ENCODE data around the gene CNNM2. TPM values are rescaled to one million over a fixed set of nuclear protein-coding genes. Genes with fewer than 3 reads are reported as not detected.

CNNM2 gene
- total and polyA plus RNA-seq, 2 donors (not counting 1 experiment from before 2014, with no cell fraction given), result 6.6 to 21.6 TPM

DNA sequence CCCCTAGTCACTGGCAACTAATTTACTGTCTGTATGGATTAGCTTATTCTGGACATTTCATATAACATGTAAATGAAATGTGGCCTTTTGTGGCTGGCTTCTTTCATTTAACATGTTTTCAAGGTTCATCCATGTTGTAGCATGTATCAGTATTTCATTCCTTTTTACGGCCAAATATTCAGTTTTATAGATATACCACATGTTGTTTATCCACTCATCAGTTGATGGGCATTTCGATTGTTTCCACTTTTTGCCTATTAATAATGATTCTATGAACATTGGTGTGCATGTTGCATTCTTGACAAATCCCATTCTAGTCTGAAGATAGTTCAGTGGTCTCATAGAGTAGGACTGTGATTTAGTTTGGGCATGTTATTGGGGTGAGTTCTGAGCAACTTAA is 12.6 kb downstream of the CNNM2 start:
- Histone ChIP-seq H4K20me1 (ENCODE audit: control insufficient read depth, insufficient read depth, low read length, poor library complexity, severe bottlenecking) (no peaks in the 10 kb centered on the region), H3K4me2 (replicated peaks; ENCODE audit: low read depth, low read length, poor library complexity, severe bottlenecking) (no peak overlapping the region), H3K9ac (ENCODE audit: low read length) (no peak overlapping the region), H3K4me3 (ENCODE audit: control extremely low read depth in 1 of 5, extremely low read depth in 1 of 5, insufficient read depth in 1 of 5, low read depth in 2 of 5, low read length in 4 of 5) (no peak overlapping the region), H3K79me2 (ENCODE audit: control insufficient read depth, insufficient read depth, low read length) (peaks cover 6% of the 10 kb centered on the region), H3K27ac (ENCODE audit: low read length in 2 of 2) (no peak overlapping the region), H3K27me3 (replicated peaks in 1 of 4; ENCODE audit: control extremely low read depth in 1 of 4, control insufficient read depth in 3 of 4, insufficient read depth in 4 of 4, low read length in 3 of 4) (no peaks in the 10 kb centered on the region), H3K9me3 (ENCODE audit: control extremely low read depth in 1 of 3, control insufficient read depth in 2 of 3, insufficient read depth in 1 of 3, low read length in 2 of 3) (peaks cover 0 to 5% (median 0%) of the 10 kb centered on the region in 3 donors), H2AFZ (ENCODE audit: insufficient read depth, low read depth, low read length, poor library complexity, severe bottlenecking) (no peak overlapping the region), H3K36me3 (replicated peaks in 1 of 2; ENCODE audit: control extremely low read depth in 1 of 2, control insufficient read depth in 1 of 2, extremely low read depth in 1 of 2, insufficient read depth in 2 of 2, low read length in 1 of 2) (peaks cover 0 to 1% of the 10 kb centered on the region in 2 experiments), H3K4me1 (ENCODE audit: control insufficient read depth in 2 of 2, insufficient read depth in 2 of 2, low read length in 2 of 2) (no peaks in the 10 kb centered on the region)
- TF ChIP-seq, protein P1, sequence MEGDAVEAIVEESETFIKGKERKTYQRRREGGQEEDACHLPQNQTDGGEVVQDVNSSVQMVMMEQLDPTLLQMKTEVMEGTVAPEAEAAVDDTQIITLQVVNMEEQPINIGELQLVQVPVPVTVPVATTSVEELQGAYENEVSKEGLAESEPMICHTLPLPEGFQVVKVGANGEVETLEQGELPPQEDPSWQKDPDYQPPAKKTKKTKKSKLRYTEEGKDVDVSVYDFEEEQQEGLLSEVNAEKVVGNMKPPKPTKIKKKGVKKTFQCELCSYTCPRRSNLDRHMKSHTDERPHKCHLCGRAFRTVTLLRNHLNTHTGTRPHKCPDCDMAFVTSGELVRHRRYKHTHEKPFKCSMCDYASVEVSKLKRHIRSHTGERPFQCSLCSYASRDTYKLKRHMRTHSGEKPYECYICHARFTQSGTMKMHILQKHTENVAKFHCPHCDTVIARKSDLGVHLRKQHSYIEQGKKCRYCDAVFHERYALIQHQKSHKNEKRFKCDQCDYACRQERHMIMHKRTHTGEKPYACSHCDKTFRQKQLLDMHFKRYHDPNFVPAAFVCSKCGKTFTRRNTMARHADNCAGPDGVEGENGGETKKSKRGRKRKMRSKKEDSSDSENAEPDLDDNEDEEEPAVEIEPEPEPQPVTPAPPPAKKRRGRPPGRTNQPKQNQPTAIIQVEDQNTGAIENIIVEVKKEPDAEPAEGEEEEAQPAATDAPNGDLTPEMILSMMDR (IDR thresholded peaks at IDR 0.05), result no peak
- no peak for TF ChIP-seq EZH2 (IDR thresholded peaks at IDR 0.05; ENCODE audit: borderline replicate concordance, insufficient read depth, low read depth, low read length, poor library complexity, severe bottlenecking)
- no peak for ATAC-seq (ENCODE audit: low read depth)
- DNase-seq, result no peak
- H3K4me1 Mint-ChIP-seq, result peaks cover 6% of the 10 kb centered on the region
- no CpG with 5 or more reads among the region's 2 CpGs for WGBS (ENCODE audit: insufficient coverage)
- no peak overlapping the region for H3K27ac Mint-ChIP-seq
- CTCF ChIA-PET, result no interaction called here
- POLR2A ChIA-PET, result no interaction called here
- H3K27me3 Mint-ChIP-seq, result no peaks in the 10 kb centered on the region
- intact Hi-C loops (cut with micrococcal nuclease), result no loop called here
- no peaks in the 10 kb centered on the region for H3K9me3 Mint-ChIP-seq (ENCODE audit: insufficient read depth)
- H3K4me3 Mint-ChIP-seq, result no peak overlapping the region

DNA sequence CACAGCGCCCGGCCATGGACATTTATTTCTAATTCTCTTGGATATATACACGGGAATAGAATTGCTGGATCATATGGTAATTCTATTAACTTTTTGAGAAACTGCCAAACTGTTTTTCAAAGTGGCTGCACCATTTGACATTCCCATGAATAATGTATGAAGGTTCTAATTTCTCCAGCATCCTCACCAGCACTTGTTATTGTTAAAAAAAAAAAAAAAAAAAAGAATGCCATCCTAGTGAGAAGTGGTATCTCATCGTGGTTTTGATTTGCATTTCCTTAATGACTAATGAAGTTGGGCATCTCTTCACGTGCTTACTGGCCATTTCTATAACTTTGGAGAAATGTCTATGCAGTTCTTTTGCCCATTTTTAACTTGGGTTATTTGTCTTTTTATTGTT is 13.5 kb downstream of the CNNM2 start:
- H3K4me2 ChIP-seq (replicated peaks; ENCODE audit: low read depth, low read length, poor library complexity, severe bottlenecking), result no peak overlapping the region
- H3K9ac ChIP-seq (ENCODE audit: low read length), result no peak overlapping the region
- H3K9me3 Mint-ChIP-seq (ENCODE audit: insufficient read depth), result no peaks in the 10 kb centered on the region
- ATAC-seq (ENCODE audit: low read depth) (no peak), DNase-seq (no peak)
- intact Hi-C loops (cut with micrococcal nuclease), result no loop called here
- peaks cover 0 to 1% of the 10 kb centered on the region in 2 experiments for H3K36me3 ChIP-seq (replicated peaks in 1 of 2; ENCODE audit: control extremely low read depth in 1 of 2, control insufficient read depth in 1 of 2, extremely low read depth in 1 of 2, insufficient read depth in 2 of 2, low read length in 1 of 2)
- H4K20me1 ChIP-seq (ENCODE audit: control insufficient read depth, insufficient read depth, low read length, poor library complexity, severe bottlenecking), result no peaks in the 10 kb centered on the region
- H3K4me1 ChIP-seq (ENCODE audit: control insufficient read depth in 2 of 2, insufficient read depth in 2 of 2, low read length in 2 of 2), result no peaks in the 10 kb centered on the region
- POLR2A ChIA-PET, result no interaction called here
- 62% methylated on average over 3 of the region's 5 CpGs for WGBS (ENCODE audit: insufficient coverage)
- H3K9me3 ChIP-seq (ENCODE audit: control extremely low read depth in 1 of 3, control insufficient read depth in 2 of 3, insufficient read depth in 1 of 3, low read length in 2 of 3), result peaks cover 0 to 5% (median 0%) of the 10 kb centered on the region in 3 donors
- TF ChIP-seq, protein P1 (IDR thresholded peaks at IDR 0.05), result no peak
- no peak for TF ChIP-seq EZH2 (IDR thresholded peaks at IDR 0.05; ENCODE audit: borderline replicate concordance, insufficient read depth, low read depth, low read length, poor library complexity, severe bottlenecking)
- H3K27ac Mint-ChIP-seq, result no peak overlapping the region
- no peaks in the 10 kb centered on the region for H3K27me3 Mint-ChIP-seq
- peaks cover 6% of the 10 kb centered on the region for H3K4me1 Mint-ChIP-seq
- no peak overlapping the region for H3K27ac ChIP-seq (ENCODE audit: low read length in 2 of 2)
- H2AFZ ChIP-seq (ENCODE audit: insufficient read depth, low read depth, low read length, poor library complexity, severe bottlenecking), result no peak overlapping the region
- H3K27me3 ChIP-seq (replicated peaks in 1 of 4; ENCODE audit: control extremely low read depth in 1 of 4, control insufficient read depth in 3 of 4, insufficient read depth in 4 of 4, low read length in 3 of 4), result no peaks in the 10 kb centered on the region
- H3K4me3 Mint-ChIP-seq, result no peak overlapping the region
- CTCF ChIA-PET, result interaction anchor here (0.8 kb wide), 1 partner anchor 8 kb away, joined by 4 read pairs; no protein-coding TSS in a partner anchor
- H3K4me3 ChIP-seq (ENCODE audit: control extremely low read depth in 1 of 5, extremely low read depth in 1 of 5, insufficient read depth in 1 of 5, low read depth in 2 of 5, low read length in 4 of 5), result no peak overlapping the region
- H3K79me2 ChIP-seq (ENCODE audit: control insufficient read depth, insufficient read depth, low read length), result peaks cover 6% of the 10 kb centered on the region
